CD4-positive, alpha-beta memory T cell (primary cell): ENCODE measurements around the gene PTGR2. TPM values are rescaled to one million over a fixed set of nuclear protein-coding genes. Genes with fewer than 3 reads are reported as not detected.

Experiments used
- CTCF ChIA-PET: fragments of 350-600 bp; sonication (Branson Sonifier 250); formaldehyde crosslinking; loops from one replicate; lab custom pipeline; 2021; ENCODE audit warnings: inconsistent platforms; ENCODE audit not compliant: partially characterized antibody; lab: Charles Lee
- POLR2A ChIA-PET: fragments of 350-600 bp; sonication (Branson Sonifier 250); formaldehyde crosslinking; loops from one replicate; lab custom pipeline; 2021; ENCODE audit not compliant: partially characterized antibody; lab: Charles Lee
- DNase-seq, 5 donors: peaks; one replicate each; pipeline versions ENCODE4 v3.0.0 to v3.0.0-alpha.2; 2020 to 2022; ENCODE audit warnings: mixed read lengths in 1 of 5
- H3K27ac ChIP-seq: one replicate; pipeline ENCODE4 v1.7.0; 2013; ENCODE audit warnings: low read depth, low read length
- H3K27me3 ChIP-seq: 2 replicates; pipeline ENCODE4 v1.7.0; 2013; ENCODE audit warnings: mild to moderate bottlenecking, low read length, moderate library complexity; ENCODE audit not compliant: insufficient read depth
- H3K36me3 ChIP-seq: 2 replicates; pipeline ENCODE4 v1.7.0; 2013; ENCODE audit warnings: mild to moderate bottlenecking, low read length, moderate library complexity; ENCODE audit not compliant: insufficient read depth
- H3K4me1 ChIP-seq: 2 replicates; pipeline ENCODE4 v1.7.0; 2013; ENCODE audit warnings: mild to moderate bottlenecking, low read length, moderate library complexity; ENCODE audit not compliant: insufficient read depth
- H3K4me3 ChIP-seq, 2 donors: one replicate each; pipeline ENCODE4 v1.7.0; 2013; ENCODE audit warnings: low read length in 2 of 2, mild to moderate bottlenecking in 1 of 2
- H3K9me3 ChIP-seq, 2 donors: one replicate each; pipeline ENCODE4 v1.7.0; 2013; ENCODE audit warnings: low read length in 2 of 2, control low read depth in 1 of 2; ENCODE audit not compliant: control insufficient read depth in 1 of 2
- H3K27ac Mint-ChIP-seq, 7 donors: one replicate each; pipeline ENCODE4 v1.8.0; 2020 to 2021; ENCODE audit warnings: mixed read lengths in 7 of 7, mild to moderate bottlenecking in 6 of 7, inconsistent platforms in 3 of 7, moderate library complexity in 3 of 7
- H3K27me3 Mint-ChIP-seq, 2 donors: one replicate each; pipeline ENCODE4 v1.8.0; 2020 to 2021; ENCODE audit warnings: mixed read lengths in 2 of 2
- H3K36me3 Mint-ChIP-seq, 2 donors: one replicate each; pipeline ENCODE4 v1.8.0; 2020 to 2021; ENCODE audit warnings: mixed read lengths in 2 of 2, inconsistent platforms in 1 of 2, mild to moderate bottlenecking in 1 of 2
- H3K4me1 Mint-ChIP-seq, 4 donors: one replicate each; pipeline ENCODE4 v1.8.0; 2020 to 2021; ENCODE audit warnings: mixed read lengths in 4 of 4, mild to moderate bottlenecking in 1 of 4
- H3K4me3 Mint-ChIP-seq, 8 donors: one replicate each; pipeline ENCODE4 v1.8.0; 2020 to 2021; ENCODE audit warnings: mixed read lengths in 8 of 8, mild to moderate bottlenecking in 7 of 8, moderate library complexity in 6 of 8, inconsistent platforms in 3 of 8
- H3K9me3 Mint-ChIP-seq, 8 donors: one replicate each; pipeline ENCODE4 v1.8.0; 2020 to 2021; ENCODE audit warnings: mixed read lengths in 8 of 8, mild to moderate bottlenecking in 5 of 8, inconsistent platforms in 3 of 8, moderate library complexity in 1 of 8
- intact Hi-C: fragments of 100-400 bp; cut with micrococcal nuclease; formaldehyde crosslinking; loops from one replicate; pipeline ENCODE4 v1.15.1; 2023
- polyA plus RNA-seq, 2 donors: library from polyadenylated mRNA; unstranded; fragments of 300-500 nt; fragmentation: Illumina TruSeq; gene quantifications; one replicate each; pipeline ENCODE4 v1.2.3, GENCODE V29; 2021
- total RNA-seq, 2 experiments: library from RNA; stranded (reverse); gene quantifications; one replicate each; pipeline ENCODE4 v1.2.3, GENCODE V29; 2021

Gene PTGR2
- total and polyA plus RNA-seq, 4 experiments from 2014 or later = 2.3 to 5.0 (median 3.7) TPM

GRCh38 chr14:73879027-73879426, 27.4 kb downstream of the PTGR2 start:
- ChIA-PET POLR2A (no interaction called here), CTCF (interaction anchor here (1.2 kb wide), 1 partner anchor 28 kb away, joined by 3 read pairs; no protein-coding TSS in a partner anchor)
- intact Hi-C loops = no loop called here
- Mint-ChIP-seq H3K4me3 (no peak overlapping the region), H3K27me3 (no peaks in the 10 kb centered on the region), H3K9me3 (no peaks in the 10 kb centered on the region), H3K36me3 (no peaks in the 10 kb centered on the region), H3K4me1 (no peaks in the 10 kb centered on the region), H3K27ac (no peak overlapping the region)
- no peaks in the 10 kb centered on the region for H3K4me1 ChIP-seq
- no peak overlapping the region for H3K27ac ChIP-seq
- H3K36me3 ChIP-seq = no peaks in the 10 kb centered on the region
- no peaks in the 10 kb centered on the region for H3K9me3 ChIP-seq
- DNase-seq = no peak
- no peaks in the 10 kb centered on the region for H3K27me3 ChIP-seq
- H3K4me3 ChIP-seq = no peak overlapping the region

- peaks cover 3 to 18% of the 10 kb centered on the region in 2 donors for H3K36me3 Mint-ChIP-seq
- POLR2A ChIA-PET = no interaction called here
- H3K4me3 ChIP-seq = no peak overlapping the region
- intact Hi-C loops = no loop called here
- CTCF ChIA-PET = interaction anchor here (1.0 kb wide), 1 partner anchor 15 kb away, joined by 3 read pairs; no protein-coding TSS in a partner anchor
- DNase-seq = no peak
- no peaks in the 10 kb centered on the region for H3K9me3 Mint-ChIP-seq
- peak overlapping the region; percentile 42 to 100 (median 99) for H3K27ac Mint-ChIP-seq
- no peak overlapping the region for H3K27ac ChIP-seq
- H3K27me3 ChIP-seq = no peaks in the 10 kb centered on the region
- peaks cover 41% of the 10 kb centered on the region for H3K4me1 ChIP-seq
- H3K9me3 ChIP-seq = no peaks in the 10 kb centered on the region
- peaks cover 30 to 50% (median 37%) of the 10 kb centered on the region in 4 donors for H3K4me1 Mint-ChIP-seq
- H3K27me3 Mint-ChIP-seq = no peaks in the 10 kb centered on the region
- H3K36me3 ChIP-seq = no peaks in the 10 kb centered on the region
- peak overlapping the region; percentile 26 to 99 (median 96) for H3K4me3 Mint-ChIP-seq
Measured at GRCh38 chr14:73884438-73885190, 33.0 kb downstream of the PTGR2 start.

- Mint-ChIP-seq H3K4me3 (peak within 1 kb of the TSS; percentile 89 to 99 (median 98)), H3K36me3 (peaks cover 3 to 24% of the 10 kb centered on the region in 2 donors), H3K4me1 (peaks cover 34 to 55% (median 42%) of the 10 kb centered on the region in 4 donors), H3K27me3 (no peaks in the 10 kb centered on the region), H3K9me3 (no peaks in the 10 kb centered on the region), H3K27ac (peak within 1 kb of the TSS; percentile 85 to 100 (median 99))
- DNase-seq = peak; percentile 84 to 90 (median 86)
- Histone ChIP-seq H3K4me1 (peaks cover 43% of the 10 kb centered on the region), H3K9me3 (no peaks in the 10 kb centered on the region), H3K4me3 (peak within 1 kb of the TSS; percentile 89), H3K27me3 (no peaks in the 10 kb centered on the region), H3K36me3 (no peaks in the 10 kb centered on the region), H3K27ac (peak within 1 kb of the TSS; percentile 96)
- ChIA-PET POLR2A (interaction anchor here (0.6 to 3.6 kb wide), 19 partner anchors 9 to 663 kb away, joined by 3 to 30 read pairs (median 5); partner anchors contain the start of genes ACOT2, BBOF1, COQ6 and ENTPD5), CTCF (interaction anchor here (1.0 to 2.1 kb wide), 3 partner anchors 10 to 158 kb away, joined by 3 to 8 read pairs (median 4); partner anchors contain the start of gene PTGR2)
- intact Hi-C loops = loop anchor here (1.0 to 2.0 kb wide), 3 partner anchors 34 to 132 kb away; partner anchors contain the start of genes BBOF1, COQ6, ENTPD5 and FAM161B
Measured at GRCh38 chr14:73886449-73887317, 35.1 kb downstream of the PTGR2 start, which contains the start of gene ZNF410. Gene ZNF410 (plus strand): TSS chr14:73886859. CDS start chr14:73892176, 5,317 bp downstream.

GRCh38 chr14:73887318-73887616, 35.6 kb downstream of the PTGR2 start:
- Mint-ChIP-seq H3K9me3 (no peaks in the 10 kb centered on the region), H3K4me3 (peak overlapping the region; percentile 89 to 99 (median 98)), H3K36me3 (peaks cover 7 to 28% of the 10 kb centered on the region in 2 donors), H3K27ac (peak overlapping the region; percentile 85 to 100 (median 99)), H3K27me3 (no peaks in the 10 kb centered on the region), H3K4me1 (peaks cover 35 to 58% (median 47%) of the 10 kb centered on the region in 4 donors)
- Histone ChIP-seq H3K27me3 (no peaks in the 10 kb centered on the region), H3K36me3 (no peaks in the 10 kb centered on the region), H3K4me1 (peaks cover 43% of the 10 kb centered on the region), H3K27ac (peak overlapping the region; percentile 96), H3K9me3 (no peaks in the 10 kb centered on the region), H3K4me3 (peak overlapping the region; percentile 89)
- CTCF ChIA-PET = interaction anchor here (1.6 to 2.1 kb wide), 2 partner anchors 9 to 36 kb away, joined by 4 to 8 read pairs; partner anchors contain the start of gene PTGR2
- DNase-seq = no peak
- intact Hi-C loops = loop anchor here (2.0 kb wide), 2 partner anchors 64 to 132 kb away; partner anchors contain the start of genes BBOF1, COQ6, ENTPD5 and FAM161B
- POLR2A ChIA-PET = interaction anchor here (0.6 to 3.6 kb wide), 15 partner anchors 8 to 664 kb away, joined by 3 to 30 read pairs (median 6); partner anchors contain the start of genes ACOT2, BBOF1, COQ6 and ENTPD5

GRCh38 chr14:73887694-73888459, 36.2 kb downstream of the PTGR2 start:
- Mint-ChIP-seq H3K4me3 (peak overlapping the region; percentile 89 to 99 (median 98)), H3K9me3 (no peaks in the 10 kb centered on the region), H3K27me3 (no peaks in the 10 kb centered on the region), H3K36me3 (peaks cover 7 to 28% of the 10 kb centered on the region in 2 donors), H3K4me1 (peaks cover 35 to 58% (median 47%) of the 10 kb centered on the region in 4 donors), H3K27ac (peak overlapping the region; percentile 85 to 100 (median 99))
- POLR2A ChIA-PET = interaction anchor here (0.8 to 3.6 kb wide), 9 partner anchors 9 to 429 kb away, joined by 3 to 30 read pairs (median 4); partner anchors contain the start of genes ACOT2, BBOF1, ENTPD5 and PTGR2
- Histone ChIP-seq H3K36me3 (no peaks in the 10 kb centered on the region), H3K4me3 (peak overlapping the region; percentile 89), H3K27me3 (no peaks in the 10 kb centered on the region), H3K27ac (peak overlapping the region; percentile 96), H3K9me3 (no peaks in the 10 kb centered on the region), H3K4me1 (peaks cover 43% of the 10 kb centered on the region)
- intact Hi-C loops = loop anchor here (2.0 kb wide), 2 partner anchors 63 to 131 kb away; partner anchors contain the start of genes BBOF1, COQ6, ENTPD5 and FAM161B
- CTCF ChIA-PET = interaction anchor here (2.1 kb wide), 1 partner anchor 36 kb away, joined by 8 read pairs; the partner anchor contains the start of gene PTGR2
- peak in 4 of 5 donors; percentile 10 to 26 (median 16) for DNase-seq

- Histone ChIP-seq H3K4me1 (peaks cover 43% of the 10 kb centered on the region), H3K27ac (peak overlapping the region; percentile 96), H3K9me3 (no peaks in the 10 kb centered on the region), H3K4me3 (no peak overlapping the region), H3K27me3 (no peaks in the 10 kb centered on the region), H3K36me3 (peaks cover 3% of the 10 kb centered on the region)
- POLR2A ChIA-PET = interaction anchor here (0.8 to 3.6 kb wide), 5 partner anchors 8 to 430 kb away, joined by 3 to 30 read pairs (median 4); partner anchors contain the start of genes ACOT2, BBOF1, ENTPD5 and PTGR2
- intact Hi-C loops = no loop called here
- Mint-ChIP-seq H3K9me3 (no peaks in the 10 kb centered on the region), H3K36me3 (peaks cover 7 to 28% of the 10 kb centered on the region in 2 donors), H3K4me1 (peaks cover 35 to 58% (median 47%) of the 10 kb centered on the region in 4 donors), H3K27ac (peak overlapping the region; percentile 85 to 100 (median 99)), H3K4me3 (peak overlapping the region in 7 of 8 donors; percentile 5 to 99 (median 97)), H3K27me3 (no peaks in the 10 kb centered on the region)
- CTCF ChIA-PET = no interaction called here
- no peak for DNase-seq
Measured at GRCh38 chr14:73888460-73888725, 36.8 kb downstream of the PTGR2 start.
